ENCODE results near the gene SLC1A4.
A peak's percentile ranks its signal among the peaks of the same experiment; 100 is the strongest.

- TF ChIP-seq, protein P1, sequence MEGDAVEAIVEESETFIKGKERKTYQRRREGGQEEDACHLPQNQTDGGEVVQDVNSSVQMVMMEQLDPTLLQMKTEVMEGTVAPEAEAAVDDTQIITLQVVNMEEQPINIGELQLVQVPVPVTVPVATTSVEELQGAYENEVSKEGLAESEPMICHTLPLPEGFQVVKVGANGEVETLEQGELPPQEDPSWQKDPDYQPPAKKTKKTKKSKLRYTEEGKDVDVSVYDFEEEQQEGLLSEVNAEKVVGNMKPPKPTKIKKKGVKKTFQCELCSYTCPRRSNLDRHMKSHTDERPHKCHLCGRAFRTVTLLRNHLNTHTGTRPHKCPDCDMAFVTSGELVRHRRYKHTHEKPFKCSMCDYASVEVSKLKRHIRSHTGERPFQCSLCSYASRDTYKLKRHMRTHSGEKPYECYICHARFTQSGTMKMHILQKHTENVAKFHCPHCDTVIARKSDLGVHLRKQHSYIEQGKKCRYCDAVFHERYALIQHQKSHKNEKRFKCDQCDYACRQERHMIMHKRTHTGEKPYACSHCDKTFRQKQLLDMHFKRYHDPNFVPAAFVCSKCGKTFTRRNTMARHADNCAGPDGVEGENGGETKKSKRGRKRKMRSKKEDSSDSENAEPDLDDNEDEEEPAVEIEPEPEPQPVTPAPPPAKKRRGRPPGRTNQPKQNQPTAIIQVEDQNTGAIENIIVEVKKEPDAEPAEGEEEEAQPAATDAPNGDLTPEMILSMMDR (IDR thresholded peaks at IDR 0.05), result peak; percentile 51 to 61 (median 54)
- TF ChIP-seq POLR2A (IDR thresholded peaks at IDR 0.05), result no peak
Measured at GRCh38 chr2:65064728-65065552, 75.7 kb downstream of the SLC1A4 start.
